ENCODE measurements around the gene BCKDHB. TPM values are rescaled to one million over a fixed set of nuclear protein-coding genes. Genes with fewer than 3 reads are reported as not detected.

BCKDHB gene
- total RNA-seq, 1 experiment from 2014 or later, result 20.0 TPM

GRCh38 chr6:80328652-80329051 is 222.2 kb downstream of the BCKDHB start:
- ChIA-PET CTCF (no interaction called here), POLR2A (ENCODE audit: low non-redundant PET) (no interaction called here)
- Histone ChIP-seq H3K9me3 (ENCODE audit: low read depth, low read length, poor library complexity, severe bottlenecking) (no peaks in the 10 kb centered on the region), H3K27ac (ENCODE audit: low read depth, low read length, poor library complexity, severe bottlenecking) (no peak overlapping the region), H3K36me3 (ENCODE audit: insufficient read depth, low read length, poor library complexity, severe bottlenecking) (no peaks in the 10 kb centered on the region), H3K4me1 (ENCODE audit: insufficient read depth, low read length, poor library complexity, severe bottlenecking) (peaks cover 12% of the 10 kb centered on the region), H3K27me3 (replicated peaks; ENCODE audit: insufficient read depth, low read depth, low read length, poor library complexity) (no peaks in the 10 kb centered on the region), H3K4me3 (ENCODE audit: low read depth, low read length, poor library complexity, severe bottlenecking) (no peak overlapping the region)
- no peak for DNase-seq (ENCODE audit: low spot score)
- no peak for TF ChIP-seq CTCF (conservative IDR thresholded peaks at IDR 0.05; ENCODE audit: low read depth, low read length)
- no peak for TF ChIP-seq EZH2 (IDR thresholded peaks at IDR 0.05; ENCODE audit: borderline replicate concordance, low read depth, low read length, poor library complexity, severe bottlenecking)
- intact Hi-C loops (cut with micrococcal nuclease; ENCODE audit: unreplicated experiment), result no loop called here
- no TSS peak for BruUV-seq (replicated peaks)

DNA sequence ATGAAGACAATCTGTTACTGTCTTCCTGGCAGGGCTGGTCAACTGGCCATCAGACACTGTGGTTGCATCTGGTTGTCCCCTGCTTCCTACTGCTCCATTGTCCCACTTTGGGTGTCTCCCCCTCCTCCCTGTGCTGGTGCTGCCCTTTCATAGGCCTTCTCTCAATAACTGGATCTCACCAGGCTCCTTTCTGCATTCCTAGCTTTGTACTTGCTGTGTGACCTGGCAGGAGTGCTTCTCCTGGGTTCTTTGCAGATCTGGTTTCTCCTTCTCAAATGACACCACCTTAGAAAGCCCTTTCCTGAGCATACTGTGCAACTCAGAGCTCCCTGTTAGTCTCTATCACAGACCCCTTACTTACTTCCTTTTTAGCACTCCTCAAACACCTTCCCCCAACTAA is 223.0 kb downstream of the BCKDHB start:
- intact Hi-C loops (cut with micrococcal nuclease; ENCODE audit: unreplicated experiment), result no loop called here
- Histone ChIP-seq H3K4me1 (ENCODE audit: insufficient read depth, low read length, poor library complexity, severe bottlenecking) (peaks cover 21% of the 10 kb centered on the region), H3K36me3 (ENCODE audit: insufficient read depth, low read length, poor library complexity, severe bottlenecking) (no peaks in the 10 kb centered on the region), H3K9me3 (ENCODE audit: low read depth, low read length, poor library complexity, severe bottlenecking) (no peaks in the 10 kb centered on the region), H3K27ac (ENCODE audit: low read depth, low read length, poor library complexity, severe bottlenecking) (no peak overlapping the region), H3K27me3 (replicated peaks; ENCODE audit: insufficient read depth, low read depth, low read length, poor library complexity) (no peaks in the 10 kb centered on the region), H3K4me3 (ENCODE audit: low read depth, low read length, poor library complexity, severe bottlenecking) (no peak overlapping the region)
- BruUV-seq (replicated peaks), result no TSS peak
- CTCF ChIA-PET, result no interaction called here
- POLR2A ChIA-PET (ENCODE audit: low non-redundant PET), result no interaction called here
- no peak for DNase-seq (ENCODE audit: low spot score)
- no peak for TF ChIP-seq CTCF (conservative IDR thresholded peaks at IDR 0.05; ENCODE audit: low read depth, low read length)
- TF ChIP-seq EZH2 (IDR thresholded peaks at IDR 0.05; ENCODE audit: borderline replicate concordance, low read depth, low read length, poor library complexity, severe bottlenecking), result no peak

- BruUV-seq (replicated peaks), result no TSS peak
- no peaks in the 10 kb centered on the region for H3K27me3 ChIP-seq (replicated peaks; ENCODE audit: insufficient read depth, low read depth, low read length, poor library complexity)
- DNase-seq (ENCODE audit: low spot score), result no peak
- TF ChIP-seq CTCF (conservative IDR thresholded peaks at IDR 0.05; ENCODE audit: low read depth, low read length) (no peak), EZH2 (IDR thresholded peaks at IDR 0.05; ENCODE audit: borderline replicate concordance, low read depth, low read length, poor library complexity, severe bottlenecking) (no peak)
- no peaks in the 10 kb centered on the region for H3K36me3 ChIP-seq (ENCODE audit: insufficient read depth, low read length, poor library complexity, severe bottlenecking)
- intact Hi-C loops (cut with micrococcal nuclease; ENCODE audit: unreplicated experiment), result no loop called here
- H3K4me3 ChIP-seq (ENCODE audit: low read depth, low read length, poor library complexity, severe bottlenecking), result no peak overlapping the region
- peaks cover 26% of the 10 kb centered on the region for H3K4me1 ChIP-seq (ENCODE audit: insufficient read depth, low read length, poor library complexity, severe bottlenecking)
- H3K27ac ChIP-seq (ENCODE audit: low read depth, low read length, poor library complexity, severe bottlenecking), result no peak overlapping the region
- no peaks in the 10 kb centered on the region for H3K9me3 ChIP-seq (ENCODE audit: low read depth, low read length, poor library complexity, severe bottlenecking)
- CTCF ChIA-PET, result no interaction called here
- POLR2A ChIA-PET (ENCODE audit: low non-redundant PET), result interaction anchor here (0.6 kb wide), 1 partner anchor 300 kb away, joined by 6 read pairs; no protein-coding TSS in a partner anchor
Measured at GRCh38 chr6:80330961-80331360, 224.5 kb downstream of the BCKDHB start.
